Karpas-422 (cell line): ENCODE data around the gene OGDH. TPM values are rescaled to one million over a fixed set of nuclear protein-coding genes. Genes with fewer than 3 reads are reported as not detected.

Source experiments
- DNase-seq: peaks from one replicate; pipeline ENCODE4 v3.0.0-alpha.2; 2015
- H2AFZ ChIP-seq: fragments of 200-600 bp; sonication (generic); 2 replicates; pipeline ENCODE4 v1.6.1; 2014; ENCODE audit warnings: antibody characterized with exemption, low read length, mixed read lengths
- H3K27ac ChIP-seq: fragments of 200-600 bp; sonication (generic); 2 replicates; pipeline ENCODE4 v1.5.1; 2014; ENCODE audit warnings: mild to moderate bottlenecking, low read length, moderate library complexity
- H3K27me3 ChIP-seq: fragments of 200-600 bp; sonication (generic); 2 replicates; pipeline ENCODE4 v1.6.1; 2014; ENCODE audit warnings: low read length, mixed read lengths
- H3K36me3 ChIP-seq: fragments of 200-600 bp; sonication (generic); 2 replicates; pipeline ENCODE4 v1.6.1; 2014; ENCODE audit warnings: low read length, mixed read lengths; ENCODE audit not compliant: insufficient read depth
- H3K4me1 ChIP-seq: fragments of 200-600 bp; sonication (generic); 2 replicates; pipeline ENCODE4 v1.6.1; 2014; ENCODE audit warnings: mild to moderate bottlenecking, low read length, mixed read lengths
- H3K4me2 ChIP-seq: fragments of 200-600 bp; sonication (generic); 2 replicates; pipeline ENCODE4 v1.6.1; 2014; ENCODE audit warnings: low read length, low read depth, mild to moderate bottlenecking; ENCODE audit not compliant: poor library complexity, severe bottlenecking
- H3K4me3 ChIP-seq: fragments of 200-600 bp; sonication (generic); 2 replicates; pipeline ENCODE4 v1.5.1; 2014; ENCODE audit warnings: mild to moderate bottlenecking, antibody characterized with exemption, low read length, mixed read lengths
- H3K79me2 ChIP-seq: fragments of 200-600 bp; sonication (generic); 2 replicates; pipeline ENCODE4 v1.6.1; 2014; ENCODE audit warnings: mild to moderate bottlenecking, low read length, mixed read lengths
- H3K9ac ChIP-seq: fragments of 200-600 bp; sonication (generic); 2 replicates; pipeline ENCODE4 v1.6.0; 2014; ENCODE audit warnings: low read length
- H3K9me2 ChIP-seq: fragments of 200-600 bp; sonication (generic), shearing (Covaris generic); replicated peaks from 2 replicates; pipeline ENCODE4 v1.6.0; 2014; ENCODE audit warnings: mild to moderate bottlenecking, low read length, moderate library complexity; ENCODE audit not compliant: insufficient read depth
- H3K9me3 ChIP-seq: fragments of 300-700, 200-600 bp; sonication (generic); 2 replicates; pipeline ENCODE4 v1.6.1; 2014; ENCODE audit warnings: low read length, mixed read lengths
- H4K20me1 ChIP-seq: fragments of 200-600 bp; sonication (generic); 2 replicates; pipeline ENCODE4 v1.6.1; 2014; ENCODE audit warnings: mild to moderate bottlenecking, antibody characterized with exemption, low read length, low read depth; ENCODE audit not compliant: insufficient read depth
- total RNA-seq: library from RNA; depleted of rRNA; stranded (reverse); fragments of >200 nt; shearing (Covaris generic); gene quantifications from 2 replicates; pipeline ENCODE4 v1.2.3, GENCODE V29; 2014; ENCODE audit warnings: low replicate concordance

The OGDH gene
- total RNA-seq, 1 experiment from 2014 or later: 24.9 TPM

GRCh38 chr7:44733708-44734481, 127.5 kb downstream of the OGDH start:
- H3K4me3 ChIP-seq: no peak overlapping the region
- H3K9ac ChIP-seq: no peak overlapping the region
- no peak overlapping the region for H3K4me2 ChIP-seq
- H2AFZ ChIP-seq: no peak overlapping the region
- no peak for DNase-seq
- H3K4me1 ChIP-seq: peaks cover 5% of the 10 kb centered on the region; the same call in 1 of the 2 replicates
- no peaks in the 10 kb centered on the region for H3K27me3 ChIP-seq
- H3K9me2 ChIP-seq: no peaks in the 10 kb centered on the region
- H4K20me1 ChIP-seq: no peaks in the 10 kb centered on the region
- H3K36me3 ChIP-seq: no peaks in the 10 kb centered on the region
- H3K27ac ChIP-seq: no peak overlapping the region
- no peaks in the 10 kb centered on the region for H3K79me2 ChIP-seq
- H3K9me3 ChIP-seq: no peaks in the 10 kb centered on the region

- Histone ChIP-seq H3K9me3 (no peaks in the 10 kb centered on the region), H3K79me2 (no peaks in the 10 kb centered on the region), H3K4me3 (no peak overlapping the region), H3K9ac (no peak overlapping the region), H3K4me1 (no peaks in the 10 kb centered on the region), H3K27me3 (no peaks in the 10 kb centered on the region), H2AFZ (no peak overlapping the region), H4K20me1 (no peaks in the 10 kb centered on the region), H3K4me2 (no peak overlapping the region), H3K36me3 (no peaks in the 10 kb centered on the region), H3K9me2 (no peaks in the 10 kb centered on the region), H3K27ac (no peak overlapping the region)
- no peak for DNase-seq
Measured at GRCh38 chr7:44735403-44736165, 129.2 kb downstream of the OGDH start.

- Histone ChIP-seq H3K27ac (no peak overlapping the region), H3K4me3 (no peak overlapping the region), H3K9me3 (no peaks in the 10 kb centered on the region), H3K4me2 (no peak overlapping the region), H3K36me3 (no peaks in the 10 kb centered on the region), H3K27me3 (no peaks in the 10 kb centered on the region), H4K20me1 (no peaks in the 10 kb centered on the region), H3K9me2 (no peaks in the 10 kb centered on the region), H3K4me1 (no peaks in the 10 kb centered on the region), H3K79me2 (no peaks in the 10 kb centered on the region), H3K9ac (no peak overlapping the region), H2AFZ (no peak overlapping the region)
- DNase-seq: no peak
Measured at GRCh38 chr7:44736896-44737295, 130.5 kb downstream of the OGDH start.

- no peaks in the 10 kb centered on the region for H3K79me2 ChIP-seq
- DNase-seq: no peak
- H3K27ac ChIP-seq: no peak overlapping the region
- no peak overlapping the region for H3K9ac ChIP-seq
- no peak overlapping the region for H2AFZ ChIP-seq
- no peaks in the 10 kb centered on the region for H3K36me3 ChIP-seq
- no peaks in the 10 kb centered on the region for H3K9me2 ChIP-seq
- H3K4me1 ChIP-seq: no peaks in the 10 kb centered on the region
- H3K27me3 ChIP-seq: no peaks in the 10 kb centered on the region
- H3K4me2 ChIP-seq: no peak overlapping the region
- no peak overlapping the region for H3K4me3 ChIP-seq
- H4K20me1 ChIP-seq: no peaks in the 10 kb centered on the region
- H3K9me3 ChIP-seq: no peaks in the 10 kb centered on the region
Measured at GRCh38 chr7:44738051-44738723, 131.8 kb downstream of the OGDH start.

GRCh38 chr7:44738876-44739665, 132.6 kb downstream of the OGDH start:
- no peak overlapping the region for H3K4me3 ChIP-seq

GRCh38 chr7:44740055-44740454, 133.6 kb downstream of the OGDH start:
- H3K27ac ChIP-seq: no peak overlapping the region
- H3K4me1 ChIP-seq: no peaks in the 10 kb centered on the region
- H3K4me2 ChIP-seq: no peak overlapping the region
- no peaks in the 10 kb centered on the region for H3K36me3 ChIP-seq
- no peaks in the 10 kb centered on the region for H4K20me1 ChIP-seq
- no peak overlapping the region for H2AFZ ChIP-seq
- no peaks in the 10 kb centered on the region for H3K9me3 ChIP-seq
- H3K27me3 ChIP-seq: no peaks in the 10 kb centered on the region
- DNase-seq: no peak
- no peak overlapping the region for H3K4me3 ChIP-seq
- H3K79me2 ChIP-seq: no peaks in the 10 kb centered on the region
- no peak overlapping the region for H3K9ac ChIP-seq
- H3K9me2 ChIP-seq: no peaks in the 10 kb centered on the region

More at GRCh38 chr7:44738876-44739665, 132.6 kb downstream of the OGDH start:
- no peaks in the 10 kb centered on the region for H3K9me3 ChIP-seq
- DNase-seq: no peak
- no peak overlapping the region for H3K27ac ChIP-seq
- no peaks in the 10 kb centered on the region for H3K27me3 ChIP-seq
- H4K20me1 ChIP-seq: no peaks in the 10 kb centered on the region
- no peaks in the 10 kb centered on the region for H3K4me1 ChIP-seq
- H3K9me2 ChIP-seq: no peaks in the 10 kb centered on the region
- H2AFZ ChIP-seq: no peak overlapping the region
- H3K79me2 ChIP-seq: no peaks in the 10 kb centered on the region
- H3K4me2 ChIP-seq: no peak overlapping the region
- H3K9ac ChIP-seq: no peak overlapping the region
- no peaks in the 10 kb centered on the region for H3K36me3 ChIP-seq

GRCh38 chr7:44743750-44744149, 137.3 kb downstream of the OGDH start:
- H3K9me3 ChIP-seq: no peaks in the 10 kb centered on the region
- no peak for DNase-seq
- no peaks in the 10 kb centered on the region for H3K27me3 ChIP-seq
- no peaks in the 10 kb centered on the region for H3K9me2 ChIP-seq
- H3K79me2 ChIP-seq: no peaks in the 10 kb centered on the region
- H3K4me3 ChIP-seq: no peak overlapping the region
- no peak overlapping the region for H3K9ac ChIP-seq
- H3K4me2 ChIP-seq: no peak overlapping the region
- no peaks in the 10 kb centered on the region for H4K20me1 ChIP-seq
- no peak overlapping the region for H2AFZ ChIP-seq
- no peaks in the 10 kb centered on the region for H3K36me3 ChIP-seq
- no peak overlapping the region for H3K27ac ChIP-seq
- peaks cover 6% of the 10 kb centered on the region for H3K4me1 ChIP-seq
